ENCODE measurements around the gene LDHAL6B.

Gene LDHAL6B

DNA sequence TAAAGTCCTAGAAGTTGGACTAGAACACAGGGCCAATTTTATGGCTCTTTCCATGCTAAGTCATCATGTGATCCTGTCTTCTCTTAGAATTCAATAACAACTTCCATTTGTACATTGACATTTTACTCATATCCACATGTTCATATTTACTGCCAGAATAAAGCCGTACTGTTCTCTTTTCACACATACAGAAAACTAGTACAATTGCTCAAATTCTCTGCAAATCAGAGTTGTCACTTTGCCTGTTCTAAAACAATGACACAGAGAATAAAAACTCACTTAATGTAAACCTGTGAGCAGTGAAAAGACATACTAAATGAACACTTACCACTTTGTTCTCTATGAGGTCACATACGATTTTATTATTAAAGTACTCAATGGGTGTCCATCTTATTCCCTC, 3.5 kb downstream of the LDHAL6B start:
- no peak for TF ChIP-seq SIN3A (IDR thresholded peaks at IDR 0.05; ENCODE audit: borderline replicate concordance, insufficient read depth, low read length)
- TF ChIP-seq POLR2AphosphoS5 (IDR thresholded peaks at IDR 0.05; ENCODE audit: low read depth, low read length): no peak
- TF ChIP-seq FOXP2 (optimal IDR thresholded peaks at IDR 0.05; ENCODE audit: borderline replicate concordance, extremely low read depth, extremely low read length, insufficient read depth): no peak
- TF ChIP-seq, protein P1, sequence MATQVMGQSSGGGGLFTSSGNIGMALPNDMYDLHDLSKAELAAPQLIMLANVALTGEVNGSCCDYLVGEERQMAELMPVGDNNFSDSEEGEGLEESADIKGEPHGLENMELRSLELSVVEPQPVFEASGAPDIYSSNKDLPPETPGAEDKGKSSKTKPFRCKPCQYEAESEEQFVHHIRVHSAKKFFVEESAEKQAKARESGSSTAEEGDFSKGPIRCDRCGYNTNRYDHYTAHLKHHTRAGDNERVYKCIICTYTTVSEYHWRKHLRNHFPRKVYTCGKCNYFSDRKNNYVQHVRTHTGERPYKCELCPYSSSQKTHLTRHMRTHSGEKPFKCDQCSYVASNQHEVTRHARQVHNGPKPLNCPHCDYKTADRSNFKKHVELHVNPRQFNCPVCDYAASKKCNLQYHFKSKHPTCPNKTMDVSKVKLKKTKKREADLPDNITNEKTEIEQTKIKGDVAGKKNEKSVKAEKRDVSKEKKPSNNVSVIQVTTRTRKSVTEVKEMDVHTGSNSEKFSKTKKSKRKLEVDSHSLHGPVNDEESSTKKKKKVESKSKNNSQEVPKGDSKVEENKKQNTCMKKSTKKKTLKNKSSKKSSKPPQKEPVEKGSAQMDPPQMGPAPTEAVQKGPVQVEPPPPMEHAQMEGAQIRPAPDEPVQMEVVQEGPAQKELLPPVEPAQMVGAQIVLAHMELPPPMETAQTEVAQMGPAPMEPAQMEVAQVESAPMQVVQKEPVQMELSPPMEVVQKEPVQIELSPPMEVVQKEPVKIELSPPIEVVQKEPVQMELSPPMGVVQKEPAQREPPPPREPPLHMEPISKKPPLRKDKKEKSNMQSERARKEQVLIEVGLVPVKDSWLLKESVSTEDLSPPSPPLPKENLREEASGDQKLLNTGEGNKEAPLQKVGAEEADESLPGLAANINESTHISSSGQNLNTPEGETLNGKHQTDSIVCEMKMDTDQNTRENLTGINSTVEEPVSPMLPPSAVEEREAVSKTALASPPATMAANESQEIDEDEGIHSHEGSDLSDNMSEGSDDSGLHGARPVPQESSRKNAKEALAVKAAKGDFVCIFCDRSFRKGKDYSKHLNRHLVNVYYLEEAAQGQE (IDR thresholded peaks at IDR 0.05; ENCODE audit: insufficient read depth in 1 of 2, low read depth in 2 of 2, low read length in 2 of 2): no peak
- no peak for TF ChIP-seq TAF1 (IDR thresholded peaks at IDR 0.05; ENCODE audit: borderline replicate concordance, insufficient read depth, low read length)

DNA sequence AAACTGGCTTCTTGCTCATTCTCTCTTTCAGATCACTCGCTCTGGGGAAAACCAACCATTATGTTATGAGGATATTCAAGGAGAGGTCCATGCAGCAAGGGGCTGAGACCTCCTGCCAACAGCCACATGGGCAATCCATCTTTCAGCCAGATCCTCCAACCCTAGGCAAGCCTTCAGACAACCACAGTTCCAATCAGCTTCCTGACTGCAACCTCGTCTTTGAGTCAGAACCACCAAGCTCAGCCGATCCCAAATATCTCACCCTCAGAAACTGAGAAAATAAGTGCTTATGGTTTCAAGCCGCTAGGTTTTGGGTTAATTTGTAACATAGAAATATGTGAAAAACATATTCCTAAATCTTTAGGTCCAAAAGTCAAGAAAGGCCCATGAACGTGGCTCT, 10.3 kb downstream of the LDHAL6B start:
- no peak for TF ChIP-seq TAF1 (IDR thresholded peaks at IDR 0.05; ENCODE audit: borderline replicate concordance, insufficient read depth, low read length)
- TF ChIP-seq, protein P1 (IDR thresholded peaks at IDR 0.05; ENCODE audit: insufficient read depth in 1 of 2, low read depth in 2 of 2, low read length in 2 of 2): no peak
- no peak for TF ChIP-seq FOXP2 (optimal IDR thresholded peaks at IDR 0.05; ENCODE audit: borderline replicate concordance, extremely low read depth, extremely low read length, insufficient read depth)
- TF ChIP-seq SIN3A (IDR thresholded peaks at IDR 0.05; ENCODE audit: borderline replicate concordance, insufficient read depth, low read length): no peak
- TF ChIP-seq POLR2AphosphoS5 (IDR thresholded peaks at IDR 0.05; ENCODE audit: low read depth, low read length): no peak

DNA sequence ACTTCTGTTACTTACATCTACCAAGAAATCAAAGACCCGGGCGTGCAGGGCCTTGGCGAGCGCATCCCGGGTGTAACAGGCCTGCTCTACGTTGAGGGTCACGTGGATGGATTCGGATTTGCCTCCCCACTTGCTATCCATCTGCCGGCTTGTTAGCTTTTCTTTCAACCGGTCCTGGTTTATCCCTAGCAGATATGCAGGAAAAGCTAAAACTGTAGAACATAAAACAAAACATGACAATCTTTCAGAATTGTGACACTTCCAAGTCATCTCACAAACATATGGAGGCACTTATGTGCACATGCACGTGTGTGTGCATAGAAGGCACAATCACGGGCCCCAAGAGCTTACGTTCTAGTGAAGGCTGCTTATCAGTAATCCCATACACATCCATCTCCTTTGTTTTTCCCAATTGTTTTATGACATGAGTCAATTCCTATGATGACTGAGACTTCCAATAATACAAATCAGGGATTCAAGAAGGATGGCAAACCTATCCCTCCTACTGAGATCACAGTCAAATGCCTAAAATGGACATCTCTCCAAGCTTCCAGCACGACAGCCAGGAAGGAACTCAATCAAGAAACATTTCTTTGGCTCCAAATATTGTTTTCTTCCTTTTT, 11.3 kb downstream of the LDHAL6B start:
- no peak for TF ChIP-seq FOXP2 (optimal IDR thresholded peaks at IDR 0.05; ENCODE audit: borderline replicate concordance, extremely low read depth, extremely low read length, insufficient read depth)
- no peak for TF ChIP-seq TAF1 (IDR thresholded peaks at IDR 0.05; ENCODE audit: borderline replicate concordance, insufficient read depth, low read length)
- no peak for TF ChIP-seq SIN3A (IDR thresholded peaks at IDR 0.05; ENCODE audit: borderline replicate concordance, insufficient read depth, low read length)
- TF ChIP-seq, protein P1 (IDR thresholded peaks at IDR 0.05; ENCODE audit: insufficient read depth in 1 of 2, low read depth in 2 of 2, low read length in 2 of 2): no peak
- no peak for TF ChIP-seq POLR2AphosphoS5 (IDR thresholded peaks at IDR 0.05; ENCODE audit: low read depth, low read length)

DNA sequence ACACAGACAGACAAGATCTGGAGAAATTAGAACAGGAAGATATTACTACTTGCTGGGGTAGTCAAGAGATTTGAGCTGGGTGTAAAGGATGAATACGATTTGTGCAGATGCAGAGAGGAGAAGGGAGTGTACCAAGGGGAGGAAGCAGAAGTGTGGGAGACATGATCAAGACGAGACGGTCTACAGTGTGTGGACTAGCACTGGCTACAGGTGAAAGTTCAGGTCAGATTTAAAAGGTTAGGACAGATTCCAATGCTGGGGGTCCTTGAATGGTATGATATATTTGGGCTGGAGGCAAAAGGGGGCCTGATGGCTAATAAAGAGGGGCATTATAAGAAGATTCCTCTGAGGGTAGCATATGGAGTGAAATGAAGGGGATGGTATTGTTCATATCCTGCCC, 12.1 kb downstream of the LDHAL6B start:
- no peak for TF ChIP-seq POLR2AphosphoS5 (IDR thresholded peaks at IDR 0.05; ENCODE audit: low read depth, low read length)
- TF ChIP-seq, protein P1 (IDR thresholded peaks at IDR 0.05; ENCODE audit: insufficient read depth in 1 of 2, low read depth in 2 of 2, low read length in 2 of 2): no peak
- TF ChIP-seq TAF1 (IDR thresholded peaks at IDR 0.05; ENCODE audit: borderline replicate concordance, insufficient read depth, low read length): no peak
- no peak for TF ChIP-seq SIN3A (IDR thresholded peaks at IDR 0.05; ENCODE audit: borderline replicate concordance, insufficient read depth, low read length)
- no peak for TF ChIP-seq FOXP2 (optimal IDR thresholded peaks at IDR 0.05; ENCODE audit: borderline replicate concordance, extremely low read depth, extremely low read length, insufficient read depth)

Data from PFSK-1 (cell line).